PFSK-1 (cell line): ENCODE data around the gene SLAMF9. TPM values are rescaled to one million over a fixed set of nuclear protein-coding genes. Genes with fewer than 3 reads are reported as not detected.

ENCODE experiments used
- FOXP2 ChIP-seq: optimal IDR thresholded peaks from 2 replicates; pipeline ENCODE3; 2011; ENCODE audit warnings: borderline replicate concordance, control low read depth, inconsistent platforms; ENCODE audit not compliant: insufficient read depth; ENCODE audit errors: extremely low read length, extremely low read depth
- POLR2AphosphoS5 ChIP-seq: IDR thresholded peaks from 2 replicates; pipeline ENCODE4 v1.6.1; 2012; ENCODE audit warnings: low read depth, mild to moderate bottlenecking, control low read depth, low read length, moderate library complexity
- SIN3A ChIP-seq: IDR thresholded peaks from 2 replicates; pipeline ENCODE4 v1.6.1; 2012; ENCODE audit warnings: mild to moderate bottlenecking, low read length, moderate library complexity, borderline replicate concordance; ENCODE audit not compliant: insufficient read depth
- TAF1 ChIP-seq: IDR thresholded peaks from 2 replicates; pipeline ENCODE4 v1.6.1; 2012; ENCODE audit warnings: low read length, control low read depth, borderline replicate concordance; ENCODE audit not compliant: insufficient read depth
- polyA plus RNA-seq: library from polyadenylated mRNA; unstranded; fragments of >200 nt; gene quantifications from one replicate; pipeline ENCODE4 v1.2.1, GENCODE V29; 2012; ENCODE audit warnings: low read depth, missing spikeins; ENCODE audit not compliant: insufficient read length
- TF ChIP-seq, protein P1 (sequence below), 2 experiments: IDR thresholded peaks; 2 replicates each; pipeline versions ENCODE4 v1.6.1 to v1.8.0; 2011 to 2012; ENCODE audit warnings: low read depth in 2 of 2, low read length in 2 of 2, control low read depth in 1 of 2, inconsistent platforms in 1 of 2, mild to moderate bottlenecking in 1 of 2, moderate library complexity in 1 of 2; ENCODE audit not compliant: insufficient read depth in 1 of 2

SLAMF9 gene
- not detected for polyA plus RNA-seq

DNA sequence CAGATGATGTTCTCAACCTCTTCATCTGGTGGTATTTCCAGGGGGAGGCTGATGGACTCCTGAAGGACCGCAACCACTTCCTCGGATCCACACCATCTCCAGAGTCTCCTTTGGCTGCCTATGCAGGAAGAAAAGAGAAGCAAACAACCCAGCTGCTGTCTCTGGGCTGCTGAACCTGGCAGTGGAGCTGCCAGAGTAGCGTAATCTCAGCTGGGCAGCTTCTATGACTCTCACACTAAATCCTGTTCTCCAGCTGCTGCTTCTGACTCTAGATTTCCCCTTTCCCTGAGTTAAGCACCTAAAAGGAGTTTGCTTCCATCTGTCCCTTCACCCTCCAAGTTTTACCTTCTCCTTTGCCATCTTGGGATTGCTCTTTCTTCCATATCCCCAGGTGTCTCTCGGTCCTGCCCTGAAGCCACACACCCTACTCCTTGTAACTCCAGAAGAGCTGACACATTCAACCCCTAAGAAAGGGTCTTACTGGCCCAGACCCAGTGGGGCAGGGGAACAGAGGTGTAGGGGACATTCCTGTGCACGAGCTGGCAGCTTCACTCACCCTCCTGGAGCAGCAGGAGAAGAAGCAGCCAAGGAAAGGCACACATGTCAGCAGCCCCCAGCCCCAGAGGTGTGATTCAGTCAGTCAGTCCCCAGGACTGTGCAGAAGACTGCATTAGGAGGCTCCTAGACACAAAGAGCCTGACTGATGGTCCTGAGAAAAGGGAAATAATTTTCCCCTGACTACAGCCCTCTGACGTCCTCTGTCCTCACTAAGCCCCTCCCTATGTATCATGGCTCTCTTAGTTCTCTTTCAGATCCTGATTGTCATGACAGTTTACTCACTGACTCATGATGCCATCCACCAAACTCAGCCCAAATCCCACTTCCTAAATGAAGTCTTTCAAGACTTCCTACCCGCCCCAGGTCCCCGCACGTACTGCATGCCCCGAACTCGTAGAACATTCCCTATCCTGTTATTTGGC, at the start of gene SLAMF9:
Gene SLAMF9 (minus strand): TSS at position 702 of the 980 bp plus-strand sequence. CDS start 100 bp downstream, at position 602.
- TF ChIP-seq, protein P1, sequence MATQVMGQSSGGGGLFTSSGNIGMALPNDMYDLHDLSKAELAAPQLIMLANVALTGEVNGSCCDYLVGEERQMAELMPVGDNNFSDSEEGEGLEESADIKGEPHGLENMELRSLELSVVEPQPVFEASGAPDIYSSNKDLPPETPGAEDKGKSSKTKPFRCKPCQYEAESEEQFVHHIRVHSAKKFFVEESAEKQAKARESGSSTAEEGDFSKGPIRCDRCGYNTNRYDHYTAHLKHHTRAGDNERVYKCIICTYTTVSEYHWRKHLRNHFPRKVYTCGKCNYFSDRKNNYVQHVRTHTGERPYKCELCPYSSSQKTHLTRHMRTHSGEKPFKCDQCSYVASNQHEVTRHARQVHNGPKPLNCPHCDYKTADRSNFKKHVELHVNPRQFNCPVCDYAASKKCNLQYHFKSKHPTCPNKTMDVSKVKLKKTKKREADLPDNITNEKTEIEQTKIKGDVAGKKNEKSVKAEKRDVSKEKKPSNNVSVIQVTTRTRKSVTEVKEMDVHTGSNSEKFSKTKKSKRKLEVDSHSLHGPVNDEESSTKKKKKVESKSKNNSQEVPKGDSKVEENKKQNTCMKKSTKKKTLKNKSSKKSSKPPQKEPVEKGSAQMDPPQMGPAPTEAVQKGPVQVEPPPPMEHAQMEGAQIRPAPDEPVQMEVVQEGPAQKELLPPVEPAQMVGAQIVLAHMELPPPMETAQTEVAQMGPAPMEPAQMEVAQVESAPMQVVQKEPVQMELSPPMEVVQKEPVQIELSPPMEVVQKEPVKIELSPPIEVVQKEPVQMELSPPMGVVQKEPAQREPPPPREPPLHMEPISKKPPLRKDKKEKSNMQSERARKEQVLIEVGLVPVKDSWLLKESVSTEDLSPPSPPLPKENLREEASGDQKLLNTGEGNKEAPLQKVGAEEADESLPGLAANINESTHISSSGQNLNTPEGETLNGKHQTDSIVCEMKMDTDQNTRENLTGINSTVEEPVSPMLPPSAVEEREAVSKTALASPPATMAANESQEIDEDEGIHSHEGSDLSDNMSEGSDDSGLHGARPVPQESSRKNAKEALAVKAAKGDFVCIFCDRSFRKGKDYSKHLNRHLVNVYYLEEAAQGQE (IDR thresholded peaks at IDR 0.05; ENCODE audit: insufficient read depth in 1 of 2, low read depth in 2 of 2, low read length in 2 of 2) = no peak
- no peak for TF ChIP-seq FOXP2
- no peak for TF ChIP-seq POLR2AphosphoS5
- TF ChIP-seq SIN3A = no peak
- no peak for TF ChIP-seq TAF1

DNA sequence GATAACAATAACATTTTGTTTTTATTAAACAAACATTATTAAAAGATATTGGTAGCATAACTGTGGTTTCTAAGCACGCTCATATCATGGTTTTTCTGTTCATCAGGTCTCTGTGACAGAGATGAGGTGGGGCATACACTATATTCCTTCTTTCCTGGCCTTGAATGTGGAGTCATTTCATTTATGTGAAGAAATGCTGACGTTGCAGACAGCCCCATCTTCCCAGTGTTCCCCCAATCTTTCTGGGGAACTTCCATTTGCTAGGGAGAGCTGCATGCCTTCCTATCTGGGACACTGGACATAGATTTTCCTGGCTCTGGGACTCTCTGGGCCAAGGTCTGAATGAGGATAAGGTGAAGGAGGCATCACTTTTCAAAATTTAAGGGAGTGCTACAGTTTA, 47.4 kb upstream of the SLAMF9 start:
- TF ChIP-seq FOXP2 (no peak), POLR2AphosphoS5 (no peak), SIN3A (no peak), TAF1 (no peak)
- TF ChIP-seq, protein P1 (IDR thresholded peaks at IDR 0.05; ENCODE audit: insufficient read depth in 1 of 2, low read depth in 2 of 2, low read length in 2 of 2) = no peak

DNA sequence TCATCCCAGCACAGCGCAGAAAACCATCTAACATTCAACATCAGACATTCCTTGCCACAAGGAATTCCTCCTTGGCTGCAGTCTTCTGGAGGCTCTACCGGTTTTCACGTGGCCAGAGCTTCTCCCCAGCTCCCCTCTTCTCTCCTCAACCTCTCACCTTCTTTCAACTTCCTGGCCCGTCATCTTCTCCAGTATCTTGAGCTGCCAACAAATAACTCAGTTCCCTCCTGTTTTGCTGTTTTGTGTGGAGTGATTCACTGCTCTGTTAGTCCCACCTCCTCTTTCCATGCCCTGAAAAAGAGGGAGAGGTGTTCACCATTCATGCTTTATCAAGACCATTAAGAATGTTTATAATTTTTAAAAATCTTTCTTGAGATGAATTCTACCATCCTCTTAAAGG, 45.2 kb upstream of the SLAMF9 start:
- no peak for TF ChIP-seq FOXP2
- no peak for TF ChIP-seq TAF1
- TF ChIP-seq POLR2AphosphoS5 = no peak
- no peak for TF ChIP-seq SIN3A
- TF ChIP-seq, protein P1 (IDR thresholded peaks at IDR 0.05; ENCODE audit: insufficient read depth in 1 of 2, low read depth in 2 of 2, low read length in 2 of 2) = no peak

DNA sequence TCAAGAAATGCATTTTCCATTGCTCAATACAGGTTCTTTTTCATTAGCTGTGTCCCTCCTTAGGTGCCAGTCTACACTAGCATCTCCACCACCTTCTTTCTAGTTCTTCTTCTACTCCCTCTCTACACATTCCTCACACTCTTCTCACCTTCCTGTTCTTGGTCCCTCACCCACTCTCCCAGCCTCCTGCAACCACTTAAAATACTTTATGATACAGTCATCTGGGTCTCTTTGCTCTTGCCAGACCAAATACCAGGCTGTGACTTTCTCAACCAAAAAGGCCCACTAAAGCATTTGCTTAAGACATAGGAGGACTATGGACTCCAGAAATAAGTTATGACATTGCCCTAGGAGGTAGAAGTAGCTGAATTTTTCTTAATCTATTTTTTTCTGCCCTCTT, 42.6 kb upstream of the SLAMF9 start:
- no peak for TF ChIP-seq TAF1
- TF ChIP-seq POLR2AphosphoS5 = no peak
- no peak for TF ChIP-seq SIN3A
- TF ChIP-seq FOXP2 = no peak
- TF ChIP-seq, protein P1 (IDR thresholded peaks at IDR 0.05; ENCODE audit: insufficient read depth in 1 of 2, low read depth in 2 of 2, low read length in 2 of 2) = no peak
